ENCODE results near the gene CORT. TPM values are rescaled to one million over a fixed set of nuclear protein-coding genes. Genes with fewer than 3 reads are reported as not detected.
"Not testable (repeated sequence)": the region's sequence is repeated elsewhere in the genome, so short reads cannot be mapped to it uniquely, and the experiment has no call there.

Gene CORT
- total RNA-seq, 1 donor from 2014 or later = 3.0 TPM

GRCh38 chr1:10438677-10439163 is 11.1 kb upstream of the CORT start:
- no peak for DNase-seq

GRCh38 chr1:10440305-10440704 is 9.5 kb upstream of the CORT start:
- no peak for DNase-seq

- no peak for DNase-seq
These were observed 9.0 kb upstream of the CORT start for GRCh38 chr1:10440794-10441193.

- no peak for DNase-seq
These were observed 5.6 kb upstream of the CORT start for GRCh38 chr1:10444248-10444647.

- DNase-seq = no peak
These were observed 4.9 kb upstream of the CORT start for GRCh38 chr1:10444795-10445397.

GRCh38 chr1:10446790-10447422 is 2.9 kb upstream of the CORT start:
- no peak for DNase-seq

- no peak for DNase-seq
These were observed 454 bp downstream of the CORT start for GRCh38 chr1:10450156-10450814.

GRCh38 chr1:10450836-10451235 is 1.0 kb downstream of the CORT start:
- no peak for DNase-seq

- DNase-seq = no peak
These were observed 1.5 kb downstream of the CORT start for GRCh38 chr1:10451287-10451686.

- DNase-seq = no peak
These were observed 6.2 kb downstream of the CORT start for GRCh38 chr1:10456048-10456447.

- DNase-seq = no peak
These were observed 6.8 kb downstream of the CORT start for GRCh38 chr1:10456661-10457060.

GRCh38 chr1:10457462-10457861 is 7.6 kb downstream of the CORT start:
- DNase-seq = not testable (repeated sequence)

GRCh38 chr1:10457875-10458274 is 8.0 kb downstream of the CORT start:
- DNase-seq = no peak

GRCh38 chr1:10459184-10459583 is 9.4 kb downstream of the CORT start:
- no peak for DNase-seq

- DNase-seq = no peak
These were observed 17.2 kb downstream of the CORT start for GRCh38 chr1:10467078-10467477.

- DNase-seq = no peak
These were observed 20.2 kb downstream of the CORT start for GRCh38 chr1:10470043-10470442.

GRCh38 chr1:10471411-10472219 is 21.8 kb downstream of the CORT start:
- no peak for DNase-seq

GRCh38 chr1:10472220-10473144 is 22.7 kb downstream of the CORT start, which contains the start of gene DFFA:
Gene DFFA (minus strand): TSS chr1:10472529. CDS start chr1:10472458, 71 bp downstream.
- DNase-seq = peak; percentile 93

GRCh38 chr1:10473145-10473765 is 23.4 kb downstream of the CORT start:
- no peak for DNase-seq

GRCh38 chr1:10474309-10474612 is 24.4 kb downstream of the CORT start:
- DNase-seq = not testable (repeated sequence)
